ENCODE measurements around the gene DNAJB14.

The DNAJB14 gene

DNA sequence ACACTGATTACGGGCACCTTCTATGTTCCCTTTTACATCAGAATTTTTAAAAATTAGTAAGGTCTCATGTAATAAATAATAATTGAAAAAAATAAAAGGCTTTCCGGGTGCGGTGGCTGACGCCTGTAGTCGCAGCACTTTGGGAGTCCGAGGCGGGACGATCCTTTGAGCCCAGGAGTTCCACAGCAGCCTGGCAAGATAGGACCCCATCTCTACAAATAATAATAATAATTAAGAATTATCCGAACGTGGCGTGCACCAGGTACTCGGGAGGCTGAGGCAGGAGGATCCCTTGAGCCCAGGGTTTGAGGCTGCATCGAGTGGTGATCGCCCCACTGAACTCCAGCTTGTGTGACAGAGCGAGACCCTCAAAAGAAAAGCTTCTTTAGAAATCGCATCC lies 51.4 kb downstream of the DNAJB14 start:
- TF ChIP-seq, protein P1, sequence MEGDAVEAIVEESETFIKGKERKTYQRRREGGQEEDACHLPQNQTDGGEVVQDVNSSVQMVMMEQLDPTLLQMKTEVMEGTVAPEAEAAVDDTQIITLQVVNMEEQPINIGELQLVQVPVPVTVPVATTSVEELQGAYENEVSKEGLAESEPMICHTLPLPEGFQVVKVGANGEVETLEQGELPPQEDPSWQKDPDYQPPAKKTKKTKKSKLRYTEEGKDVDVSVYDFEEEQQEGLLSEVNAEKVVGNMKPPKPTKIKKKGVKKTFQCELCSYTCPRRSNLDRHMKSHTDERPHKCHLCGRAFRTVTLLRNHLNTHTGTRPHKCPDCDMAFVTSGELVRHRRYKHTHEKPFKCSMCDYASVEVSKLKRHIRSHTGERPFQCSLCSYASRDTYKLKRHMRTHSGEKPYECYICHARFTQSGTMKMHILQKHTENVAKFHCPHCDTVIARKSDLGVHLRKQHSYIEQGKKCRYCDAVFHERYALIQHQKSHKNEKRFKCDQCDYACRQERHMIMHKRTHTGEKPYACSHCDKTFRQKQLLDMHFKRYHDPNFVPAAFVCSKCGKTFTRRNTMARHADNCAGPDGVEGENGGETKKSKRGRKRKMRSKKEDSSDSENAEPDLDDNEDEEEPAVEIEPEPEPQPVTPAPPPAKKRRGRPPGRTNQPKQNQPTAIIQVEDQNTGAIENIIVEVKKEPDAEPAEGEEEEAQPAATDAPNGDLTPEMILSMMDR (conservative IDR thresholded peaks at IDR 0.05): no peak
- TF ChIP-seq ZFX (IDR thresholded peaks at IDR 0.05): no peak
- peak overlapping the region; percentile 81 for H3K27ac ChIP-seq

DNA sequence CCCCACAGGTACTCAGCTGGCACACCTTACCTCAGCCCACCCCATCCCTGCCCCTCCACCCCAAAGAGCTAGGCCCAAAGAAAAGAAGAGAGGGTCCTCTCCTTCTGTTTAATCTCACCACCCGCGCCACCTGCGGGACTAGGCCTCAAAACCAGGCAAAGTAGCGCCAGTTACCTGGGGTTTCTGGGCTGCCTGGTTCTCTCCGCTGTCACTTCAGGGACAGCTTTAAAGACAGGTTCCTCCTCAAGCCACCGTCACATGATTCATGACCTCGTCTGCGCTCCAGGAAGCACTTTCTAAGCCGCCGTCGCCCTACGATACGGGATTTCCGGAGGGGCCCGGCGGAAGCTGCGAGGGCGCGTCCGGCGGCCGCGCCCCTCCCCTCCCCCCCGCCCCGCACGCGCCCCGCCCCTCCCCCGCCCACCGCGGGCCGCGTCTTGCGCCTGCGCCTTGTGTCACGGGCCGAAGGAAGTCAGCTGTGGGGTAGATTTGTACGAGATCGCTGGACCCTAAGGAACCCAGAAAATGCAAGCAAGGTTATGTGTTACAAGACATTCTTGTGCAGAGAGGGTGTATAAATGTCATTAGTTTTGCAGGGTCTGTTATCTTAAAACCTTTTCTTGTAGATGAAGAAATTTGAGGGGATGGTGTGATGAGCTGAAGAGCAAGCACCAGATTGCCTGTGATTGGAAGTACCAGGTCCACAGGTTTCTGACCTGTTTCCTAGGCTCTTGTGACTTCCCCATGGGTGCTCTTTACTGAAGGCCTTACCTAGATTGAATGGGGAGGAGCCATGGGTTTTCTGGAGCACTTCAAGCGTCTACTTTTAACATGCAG lies 52.0 kb downstream of the DNAJB14 start, which contains the start of gene LAMTOR3:
TSS of gene LAMTOR3 (minus strand) at position 267 of the 837 bp plus-strand sequence. CDS start 464 bp downstream, outside the sequence.
- peak within 1 kb of the TSS; percentile 81 for H3K27ac ChIP-seq

DNA sequence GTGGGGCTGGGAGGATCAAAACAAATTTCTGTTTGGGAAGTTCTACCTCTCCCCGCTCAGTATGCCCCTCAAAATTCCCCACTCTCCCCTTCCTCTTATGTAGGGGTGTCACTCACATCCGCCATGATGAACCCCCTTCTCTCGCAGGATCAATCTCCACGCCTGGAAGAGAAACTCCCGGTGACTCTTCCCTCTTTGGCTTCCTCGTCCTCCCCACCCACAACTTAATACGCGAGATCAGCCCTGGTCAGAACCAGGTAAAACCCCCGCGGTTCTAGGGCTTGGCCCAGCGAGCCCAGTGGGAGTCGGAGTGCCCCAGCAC lies 52.6 kb downstream of the DNAJB14 start:
- TF ChIP-seq, protein P1 (conservative IDR thresholded peaks at IDR 0.05): no peak
- TF ChIP-seq ZFX (IDR thresholded peaks at IDR 0.05): no peak

More for the DNA sequence above, 52.0 kb downstream of the DNAJB14 start, which contains the start of gene LAMTOR3:
- peak; percentile 40; the same call in 1 of the 2 replicates for TF ChIP-seq ZFX (IDR thresholded peaks at IDR 0.05)
- TF ChIP-seq, protein P1 (conservative IDR thresholded peaks at IDR 0.05): no peak

DNA sequence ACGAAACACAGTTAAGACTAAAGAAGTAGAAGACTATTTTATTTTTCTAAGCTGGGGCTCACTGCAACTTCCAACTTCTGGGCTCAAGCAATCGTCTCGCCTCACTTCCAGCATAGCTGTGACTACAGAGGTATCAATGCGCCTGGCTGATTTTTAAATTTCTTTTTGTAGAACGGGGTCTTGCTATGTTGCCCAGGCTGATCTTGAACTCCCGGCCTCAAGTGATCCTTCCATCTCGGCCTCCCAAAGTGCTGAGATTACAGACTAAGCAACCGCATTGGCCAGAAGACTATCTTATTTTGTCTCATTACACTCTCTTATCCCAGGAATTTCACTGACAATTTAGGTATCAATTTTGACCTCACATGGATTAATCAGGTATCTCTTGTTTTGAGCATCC lies 53.4 kb downstream of the DNAJB14 start:
- TF ChIP-seq, protein P1 (conservative IDR thresholded peaks at IDR 0.05): no peak
- no peak for TF ChIP-seq ZFX (IDR thresholded peaks at IDR 0.05)
- H3K27ac ChIP-seq: no peak overlapping the region

More for the DNA sequence above, 52.6 kb downstream of the DNAJB14 start:
- H3K27ac ChIP-seq: peak overlapping the region; percentile 81

DNA sequence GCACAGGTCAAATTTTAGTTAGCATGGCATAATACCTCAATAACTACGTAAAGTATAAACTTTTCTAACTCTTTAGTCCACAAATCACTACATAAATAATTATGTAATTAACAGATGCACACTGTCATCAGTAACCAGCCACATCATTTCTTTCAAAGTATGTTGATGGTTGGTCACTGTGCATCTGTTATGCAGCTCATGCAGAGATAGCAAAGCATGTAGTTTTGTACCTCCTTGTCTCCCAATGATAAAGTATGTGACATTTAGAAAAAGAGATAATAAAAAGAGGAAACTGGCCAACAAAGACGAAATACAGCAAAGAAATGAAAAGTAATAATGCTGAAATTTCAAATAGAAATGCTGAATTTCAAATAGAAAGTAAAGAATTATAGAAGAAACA lies 55.1 kb downstream of the DNAJB14 start:
- no peak overlapping the region for H3K27ac ChIP-seq
- no peak for TF ChIP-seq ZFX (IDR thresholded peaks at IDR 0.05)
- TF ChIP-seq, protein P1 (conservative IDR thresholded peaks at IDR 0.05): no peak

DNA sequence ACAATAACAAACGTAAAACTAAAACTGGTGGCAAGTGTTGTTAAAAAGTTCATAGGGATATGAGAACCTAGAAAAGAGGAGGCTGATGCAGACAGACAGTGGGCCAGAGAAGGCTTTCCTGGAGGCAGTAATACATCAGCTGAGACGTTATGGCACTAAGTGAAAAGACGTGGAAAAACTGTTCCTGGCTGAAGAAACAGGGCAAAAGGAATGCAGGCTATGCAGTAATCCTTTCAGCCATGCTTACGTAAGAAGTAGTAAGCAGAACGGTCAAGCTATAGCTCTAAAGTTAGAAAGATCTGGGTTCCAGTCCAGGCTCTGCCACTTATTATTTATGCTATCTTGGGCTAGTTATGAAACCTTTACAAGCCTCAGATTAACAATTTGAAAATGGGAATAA lies 58.6 kb downstream of the DNAJB14 start:
- TF ChIP-seq, protein P1 (conservative IDR thresholded peaks at IDR 0.05): no peak
- TF ChIP-seq ZFX (IDR thresholded peaks at IDR 0.05): no peak

DNA sequence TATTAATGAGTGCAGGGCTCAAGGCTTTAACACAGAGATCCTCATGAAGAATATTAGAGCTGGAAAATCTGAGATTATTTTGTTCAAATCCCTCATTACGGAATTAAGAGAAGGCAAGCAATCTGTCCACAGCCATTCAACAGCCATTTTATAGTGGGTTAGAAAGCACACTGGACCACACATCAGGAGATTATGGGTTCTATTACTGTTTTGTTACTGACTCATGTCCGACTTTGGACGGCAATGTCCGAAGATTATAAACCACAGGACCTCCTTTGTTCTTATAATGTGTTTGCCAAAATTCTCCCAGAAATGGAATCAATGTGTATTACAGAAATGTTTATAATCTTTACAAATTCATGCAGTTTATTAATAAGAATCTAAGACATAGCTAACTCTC lies 60.3 kb downstream of the DNAJB14 start:
- no peak overlapping the region for H3K27ac ChIP-seq
- TF ChIP-seq, protein P1 (conservative IDR thresholded peaks at IDR 0.05): no peak
- no peak for TF ChIP-seq ZFX (IDR thresholded peaks at IDR 0.05)

More for the DNA sequence above, 58.6 kb downstream of the DNAJB14 start:
- no peak overlapping the region for H3K27ac ChIP-seq
